ENCODE results near the gene CWC22. TPM values are rescaled to one million over a fixed set of nuclear protein-coding genes. Genes with fewer than 3 reads are reported as not detected.

Gene CWC22
- total and polyA plus RNA-seq, 2 experiments from 2014 or later = 17.3 to 21.0 TPM

GRCh38 chr2:180003073-180003472 is 4.0 kb downstream of the CWC22 start:
- DNase-seq = no peak
- Histone ChIP-seq H2AFZ (no peak overlapping the region), H3F3A (ENCODE audit: insufficient read depth) (no peaks in the 10 kb centered on the region), H4K20me1 (ENCODE audit: insufficient read depth) (0 out of 2 replicates have a peak, but pooled peaks cover 3% of the 10 kb centered on the region), H3K79me2 (ENCODE audit: insufficient read depth) (peaks cover 88% of the 10 kb centered on the region), H3K27me3 (replicated peaks; ENCODE audit: insufficient read depth) (no peaks in the 10 kb centered on the region), H3K9ac (no peak overlapping the region), H3K4me1 (ENCODE audit: insufficient read depth) (peaks cover 11% of the 10 kb centered on the region), H3K4me3 (no peak overlapping the region), H3K4me2 (ENCODE audit: unreplicated experiment) (no peak overlapping the region), H3K27ac (no peak overlapping the region), H3K36me3 (ENCODE audit: low read depth) (no peaks in the 10 kb centered on the region), H3K9me2 (ENCODE audit: insufficient read depth) (no peaks in the 10 kb centered on the region), H3K9me3 (ENCODE audit: low read depth) (no peaks in the 10 kb centered on the region)
- 94% methylated on average over 1 of the region's 1 CpG for WGBS, 2 experiments (ENCODE audit: low coverage in 1 of 2, low lambda C conversion rate in 2 of 2, missing lambda C conversion rate in 2 of 2)
- in situ Hi-C loops (cut with MboI) = no loop called here
- TF ChIP-seq EZH2 (IDR thresholded peaks at IDR 0.05; ENCODE audit: insufficient read depth, poor library complexity, severe bottlenecking) = no peak
- TF ChIP-seq EZH2phosphoT487 (IDR thresholded peaks at IDR 0.05; ENCODE audit: insufficient read depth, low read depth) = no peak

- Histone ChIP-seq H3K9ac (no peak overlapping the region), H3K79me2 (ENCODE audit: insufficient read depth) (peaks cover 96% of the 10 kb centered on the region), H3K27me3 (replicated peaks; ENCODE audit: insufficient read depth) (no peaks in the 10 kb centered on the region), H2AFZ (no peak overlapping the region), H3K36me3 (ENCODE audit: low read depth) (no peaks in the 10 kb centered on the region), H3K4me2 (ENCODE audit: unreplicated experiment) (no peak overlapping the region), H3K4me1 (ENCODE audit: insufficient read depth) (peaks cover 11% of the 10 kb centered on the region), H3F3A (ENCODE audit: insufficient read depth) (no peaks in the 10 kb centered on the region), H3K4me3 (no peak overlapping the region), H3K27ac (no peak overlapping the region), H3K9me3 (ENCODE audit: low read depth) (no peaks in the 10 kb centered on the region), H4K20me1 (ENCODE audit: insufficient read depth) (0 out of 2 replicates have a peak, but pooled peaks cover 3% of the 10 kb centered on the region), H3K9me2 (ENCODE audit: insufficient read depth) (no peaks in the 10 kb centered on the region)
- in situ Hi-C loops (cut with MboI) = no loop called here
- DNase-seq = no peak
- TF ChIP-seq EZH2 (IDR thresholded peaks at IDR 0.05; ENCODE audit: insufficient read depth, poor library complexity, severe bottlenecking) (no peak), EZH2phosphoT487 (IDR thresholded peaks at IDR 0.05; ENCODE audit: insufficient read depth, low read depth) (no peak)
- 97 to 100% methylated on average over 2 of the region's 2 CpGs for WGBS, 2 experiments (ENCODE audit: low coverage in 1 of 2, low lambda C conversion rate in 2 of 2, missing lambda C conversion rate in 2 of 2)
Measured at GRCh38 chr2:180002198-180002770, 4.8 kb downstream of the CWC22 start.

GRCh38 chr2:180001726-180002125 is 5.4 kb downstream of the CWC22 start:
- peaks cover 11% of the 10 kb centered on the region for H3K4me1 ChIP-seq (ENCODE audit: insufficient read depth)
- H3K79me2 ChIP-seq (ENCODE audit: insufficient read depth) = peaks cover 100% of the 10 kb centered on the region
- H4K20me1 ChIP-seq (ENCODE audit: insufficient read depth) = 0 out of 2 replicates have a peak, but pooled peaks cover 3% of the 10 kb centered on the region
- in situ Hi-C loops (cut with MboI) = no loop called here
- H3K36me3 ChIP-seq (ENCODE audit: low read depth) = no peaks in the 10 kb centered on the region
- H3K4me3 ChIP-seq = no peak overlapping the region
- no peak overlapping the region for H3K9ac ChIP-seq
- H3F3A ChIP-seq (ENCODE audit: insufficient read depth) = no peaks in the 10 kb centered on the region
- TF ChIP-seq EZH2 (IDR thresholded peaks at IDR 0.05; ENCODE audit: insufficient read depth, poor library complexity, severe bottlenecking) (no peak), EZH2phosphoT487 (IDR thresholded peaks at IDR 0.05; ENCODE audit: insufficient read depth, low read depth) (no peak)
- no peak overlapping the region for H3K4me2 ChIP-seq (ENCODE audit: unreplicated experiment)
- no peaks in the 10 kb centered on the region for H3K9me2 ChIP-seq (ENCODE audit: insufficient read depth)
- no peaks in the 10 kb centered on the region for H3K27me3 ChIP-seq (replicated peaks; ENCODE audit: insufficient read depth)
- no peak for DNase-seq
- H3K27ac ChIP-seq = no peak overlapping the region
- no peak overlapping the region for H2AFZ ChIP-seq
- WGBS, 2 experiments (ENCODE audit: low coverage in 1 of 2, low lambda C conversion rate in 2 of 2, missing lambda C conversion rate in 2 of 2) = 95 to 100% methylated on average over 1 of the region's 1 CpG
- no peaks in the 10 kb centered on the region for H3K9me3 ChIP-seq (ENCODE audit: low read depth)

- Histone ChIP-seq H3K4me1 (ENCODE audit: insufficient read depth) (peaks cover 3% of the 10 kb centered on the region; the same call in 1 of the 2 replicates), H3K9ac (no peak overlapping the region), H3F3A (ENCODE audit: insufficient read depth) (no peaks in the 10 kb centered on the region), H3K9me3 (ENCODE audit: low read depth) (no peaks in the 10 kb centered on the region), H2AFZ (no peak overlapping the region), H4K20me1 (ENCODE audit: insufficient read depth) (0 out of 2 replicates have a peak, but pooled peaks cover 3% of the 10 kb centered on the region), H3K27me3 (replicated peaks; ENCODE audit: insufficient read depth) (no peaks in the 10 kb centered on the region), H3K9me2 (ENCODE audit: insufficient read depth) (no peaks in the 10 kb centered on the region), H3K36me3 (ENCODE audit: low read depth) (no peaks in the 10 kb centered on the region), H3K4me3 (no peak overlapping the region), H3K4me2 (ENCODE audit: unreplicated experiment) (no peak overlapping the region), H3K27ac (no peak overlapping the region), H3K79me2 (ENCODE audit: insufficient read depth) (peaks cover 100% of the 10 kb centered on the region)
- no peak for TF ChIP-seq EZH2 (IDR thresholded peaks at IDR 0.05; ENCODE audit: insufficient read depth, poor library complexity, severe bottlenecking)
- TF ChIP-seq EZH2phosphoT487 (IDR thresholded peaks at IDR 0.05; ENCODE audit: insufficient read depth, low read depth) = no peak
- DNase-seq = peak; percentile 39
- in situ Hi-C loops (cut with MboI) = no loop called here
Measured at GRCh38 chr2:180000434-180000833, 6.7 kb downstream of the CWC22 start.

All from GM23248 (cell line).